Testis (tissue), 2 donors: ENCODE data around the gene GABARAP.

Experiments used
- POLR2A ChIP-seq: fragments of 450-650 bp; IDR thresholded peaks from one replicate; pipeline ENCODE4 v1.6.1; 2017; ENCODE audit warnings: antibody characterized with exemption, mild to moderate bottlenecking, moderate library complexity
- TF ChIP-seq, protein P1 (sequence below), 3 experiments: fragments of 450-650 bp in 2 of 3; fragments of 200-600 bp in 1 of 3; sonication (generic) in 1 of 3; IDR thresholded peaks; one replicate each; pipeline ENCODE4 v1.5.1; 2016 to 2019; ENCODE audit warnings: antibody characterized with exemption in 3 of 3, mild to moderate bottlenecking in 2 of 3, moderate library complexity in 1 of 3

DNA sequence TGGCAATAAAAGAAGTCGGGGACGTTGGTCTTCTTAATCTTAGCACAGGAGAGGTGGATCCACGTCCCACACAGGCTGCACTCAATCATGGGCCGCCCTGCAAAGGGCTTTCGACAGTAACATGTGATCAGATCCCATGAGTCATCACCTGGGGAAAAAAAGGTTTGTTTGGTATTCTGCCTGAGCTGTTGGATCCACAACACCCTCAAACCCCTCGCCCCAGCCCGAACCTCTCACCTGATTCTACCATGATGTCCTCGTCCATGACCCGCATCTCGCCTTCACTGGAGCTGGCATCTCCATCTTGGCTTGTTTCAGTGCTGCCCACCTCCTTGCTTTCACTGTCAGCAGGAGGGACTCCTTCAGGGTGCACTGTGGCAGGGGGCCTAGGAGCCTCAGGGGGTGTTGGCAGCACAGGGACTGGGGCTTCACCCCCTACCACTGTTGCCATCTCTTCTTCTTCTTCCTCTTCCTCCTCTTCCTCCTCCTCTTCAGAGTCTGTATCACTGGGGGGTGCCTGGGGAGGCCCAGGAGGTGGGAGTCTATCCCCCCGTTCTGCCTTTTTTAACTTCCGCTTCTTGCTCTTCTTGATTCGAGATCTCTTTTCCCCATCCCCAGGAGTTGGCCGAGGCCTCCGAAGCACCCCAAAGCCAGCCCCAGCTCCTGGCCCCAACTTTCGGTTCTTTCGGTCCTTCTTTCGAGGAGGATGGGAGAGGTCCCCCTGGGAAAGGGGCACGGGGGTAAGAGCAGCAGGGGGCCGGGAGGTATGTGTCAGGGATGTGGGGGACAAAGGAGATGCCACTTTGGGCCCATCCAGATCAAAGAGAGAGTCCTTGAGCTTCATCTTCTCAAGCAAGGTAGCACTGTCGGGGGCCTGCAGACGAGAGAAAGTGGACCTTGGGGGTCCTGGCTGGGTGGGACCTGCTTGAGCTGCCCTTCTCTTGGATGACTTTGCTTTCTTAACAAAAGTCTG is 6.3 kb downstream of the GABARAP start:
- TF ChIP-seq, protein P1, sequence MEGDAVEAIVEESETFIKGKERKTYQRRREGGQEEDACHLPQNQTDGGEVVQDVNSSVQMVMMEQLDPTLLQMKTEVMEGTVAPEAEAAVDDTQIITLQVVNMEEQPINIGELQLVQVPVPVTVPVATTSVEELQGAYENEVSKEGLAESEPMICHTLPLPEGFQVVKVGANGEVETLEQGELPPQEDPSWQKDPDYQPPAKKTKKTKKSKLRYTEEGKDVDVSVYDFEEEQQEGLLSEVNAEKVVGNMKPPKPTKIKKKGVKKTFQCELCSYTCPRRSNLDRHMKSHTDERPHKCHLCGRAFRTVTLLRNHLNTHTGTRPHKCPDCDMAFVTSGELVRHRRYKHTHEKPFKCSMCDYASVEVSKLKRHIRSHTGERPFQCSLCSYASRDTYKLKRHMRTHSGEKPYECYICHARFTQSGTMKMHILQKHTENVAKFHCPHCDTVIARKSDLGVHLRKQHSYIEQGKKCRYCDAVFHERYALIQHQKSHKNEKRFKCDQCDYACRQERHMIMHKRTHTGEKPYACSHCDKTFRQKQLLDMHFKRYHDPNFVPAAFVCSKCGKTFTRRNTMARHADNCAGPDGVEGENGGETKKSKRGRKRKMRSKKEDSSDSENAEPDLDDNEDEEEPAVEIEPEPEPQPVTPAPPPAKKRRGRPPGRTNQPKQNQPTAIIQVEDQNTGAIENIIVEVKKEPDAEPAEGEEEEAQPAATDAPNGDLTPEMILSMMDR (IDR thresholded peaks at IDR 0.05): no peak
- no peak for TF ChIP-seq POLR2A
